HEK293 (cell line): ENCODE results near the gene NOC2L.

ENCODE experiments used
- BCL11A ChIP-seq: fragments of 450-650 bp; formaldehyde crosslinking; IDR thresholded peaks from 2 replicates; pipeline ENCODE4 v1.5.1; 2016; ENCODE audit warnings: low read depth, missing biosample characterization, missing genetic modification characterization
- GLIS1 ChIP-seq: fragments of 450-650 bp; formaldehyde crosslinking; IDR thresholded peaks from 2 replicates; pipeline ENCODE4 v1.5.1; 2016; ENCODE audit warnings: missing biosample characterization, missing genetic modification characterization
- HOXD13 ChIP-seq: sonication (generic); formaldehyde crosslinking; IDR thresholded peaks from 2 replicates; pipeline ENCODE4 v1.8.0; 2022; ENCODE audit warnings: missing genetic modification reagents, borderline replicate concordance
- KLF8 ChIP-seq: fragments of 450-650 bp; formaldehyde crosslinking; IDR thresholded peaks from 2 replicates; pipeline ENCODE4 v1.5.1; 2016; ENCODE audit warnings: missing biosample characterization, missing genetic modification characterization
- PRDM1 ChIP-seq: fragments of 450-650 bp; formaldehyde crosslinking; IDR thresholded peaks from 2 replicates; pipeline ENCODE4; 2016; ENCODE audit warnings: missing biosample characterization, missing genetic modification characterization
- SALL2 ChIP-seq: fragments of 450-650 bp; formaldehyde crosslinking; IDR thresholded peaks from 2 replicates; pipeline ENCODE4 v1.5.0; 2017; ENCODE audit warnings: missing biosample characterization, mild to moderate bottlenecking, missing genetic modification characterization, borderline replicate concordance
- WT1 ChIP-seq: fragments of 450-650 bp; formaldehyde crosslinking; IDR thresholded peaks from 2 replicates; pipeline ENCODE4 v1.5.1; 2016; ENCODE audit warnings: missing biosample characterization, missing genetic modification characterization
- ZBTB11 ChIP-seq: fragments of 450-650 bp; formaldehyde crosslinking; conservative IDR thresholded peaks from 2 replicates; pipeline ENCODE4 v1.5.1; 2016; ENCODE audit warnings: low read depth, missing biosample characterization, missing genetic modification characterization
- ZNF121 ChIP-seq: fragments of 450-650 bp; formaldehyde crosslinking; IDR thresholded peaks from 2 replicates; pipeline ENCODE4 v1.5.1; 2016; ENCODE audit warnings: missing biosample characterization, missing genetic modification characterization
- ZNF133 ChIP-seq: fragments of 450-650 bp; formaldehyde crosslinking; IDR thresholded peaks from 2 replicates; pipeline ENCODE4 v1.5.1; 2016; ENCODE audit warnings: missing biosample characterization, missing genetic modification characterization
- ZNF138 ChIP-seq: fragments of 450-650 bp; formaldehyde crosslinking; IDR thresholded peaks from 2 replicates; pipeline ENCODE4 v1.5.1; 2016; ENCODE audit warnings: missing biosample characterization, missing genetic modification characterization, borderline replicate concordance
- ZNF146 ChIP-seq: fragments of 450-650 bp; formaldehyde crosslinking; IDR thresholded peaks from 2 replicates; pipeline ENCODE4 v1.5.1; 2016; ENCODE audit warnings: missing biosample characterization, missing genetic modification characterization
- ZNF148 ChIP-seq: fragments of 450-650 bp; formaldehyde crosslinking; IDR thresholded peaks from 2 replicates; pipeline ENCODE4 v1.5.0; 2017; ENCODE audit warnings: missing biosample characterization, missing genetic modification characterization, borderline replicate concordance
- ZNF157 ChIP-seq: fragments of 450-650 bp; formaldehyde crosslinking; IDR thresholded peaks from 2 replicates; pipeline ENCODE4 v1.5.1; 2016; ENCODE audit warnings: missing biosample characterization, missing genetic modification characterization
- ZNF184 ChIP-seq: fragments of 450-650 bp; IDR thresholded peaks from 2 replicates; pipeline ENCODE4 v1.5.1; 2018; ENCODE audit warnings: missing biosample characterization, mild to moderate bottlenecking, missing genetic modification characterization
- ZNF202 ChIP-seq: fragments of 450-650 bp; formaldehyde crosslinking; IDR thresholded peaks from 2 replicates; pipeline ENCODE4 v1.5.1; 2016; ENCODE audit warnings: missing biosample characterization, missing genetic modification characterization, borderline replicate concordance
- ZNF221 ChIP-seq: fragments of 450-650 bp; formaldehyde crosslinking; IDR thresholded peaks from 2 replicates; pipeline ENCODE4 v1.5.1; 2017; ENCODE audit warnings: missing biosample characterization, missing genetic modification characterization, borderline replicate concordance
- ZNF280D ChIP-seq: fragments of 450-650 bp; formaldehyde crosslinking; IDR thresholded peaks from 2 replicates; pipeline ENCODE4 v1.5.1; 2016; ENCODE audit warnings: missing biosample characterization, missing genetic modification characterization
- ZNF341 ChIP-seq: fragments of 450-650 bp; formaldehyde crosslinking; IDR thresholded peaks from 2 replicates; pipeline ENCODE4; 2016; ENCODE audit warnings: low read depth, missing biosample characterization, missing genetic modification characterization
- ZNF391 ChIP-seq: fragments of 450-650 bp; formaldehyde crosslinking; IDR thresholded peaks from 2 replicates; pipeline ENCODE4 v1.5.1; 2016; ENCODE audit warnings: low read depth, missing biosample characterization, missing genetic modification characterization, borderline replicate concordance
- ZNF404 ChIP-seq: fragments of 450-650 bp; formaldehyde crosslinking; IDR thresholded peaks from 2 replicates; pipeline ENCODE4 v1.5.1; 2017; ENCODE audit warnings: missing biosample characterization, missing genetic modification characterization
- ZNF416 ChIP-seq: fragments of 450-650 bp; formaldehyde crosslinking; IDR thresholded peaks from 2 replicates; pipeline ENCODE4 v1.5.1; 2016; ENCODE audit warnings: missing biosample characterization, missing genetic modification characterization
- ZNF433 ChIP-seq: fragments of 450-650 bp; formaldehyde crosslinking; IDR thresholded peaks from 2 replicates; pipeline ENCODE4 v1.5.1; 2016; ENCODE audit warnings: missing biosample characterization, missing genetic modification characterization, low read depth
- ZNF501 ChIP-seq: fragments of 450-650 bp; formaldehyde crosslinking; IDR thresholded peaks from 2 replicates; pipeline ENCODE4 v1.5.1; 2016; ENCODE audit warnings: missing biosample characterization, missing genetic modification characterization
- ZNF510 ChIP-seq: fragments of 450-650 bp; formaldehyde crosslinking; IDR thresholded peaks from 2 replicates; pipeline ENCODE4 v1.5.1; 2018; ENCODE audit warnings: mild to moderate bottlenecking, missing genetic modification characterization, missing biosample characterization; ENCODE audit not compliant: insufficient replicate concordance
- ZNF521 ChIP-seq: fragments of 450-650 bp; formaldehyde crosslinking; IDR thresholded peaks from 2 replicates; pipeline ENCODE4 v1.5.1; 2017; ENCODE audit warnings: missing biosample characterization, mild to moderate bottlenecking, missing genetic modification characterization
- ZNF549 ChIP-seq: fragments of 450-650 bp; IDR thresholded peaks from 2 replicates; pipeline ENCODE4 v1.5.1; 2018; ENCODE audit warnings: missing biosample characterization, missing genetic modification characterization, mild to moderate bottlenecking, inconsistent platforms, moderate library complexity
- ZNF571 ChIP-seq: fragments of 450-650 bp; formaldehyde crosslinking; IDR thresholded peaks from 2 replicates; pipeline ENCODE4 v1.5.0; 2017; ENCODE audit warnings: missing biosample characterization, missing genetic modification characterization
- ZNF777 ChIP-seq: fragments of 450-650 bp; formaldehyde crosslinking; IDR thresholded peaks from 2 replicates; pipeline ENCODE4 v1.5.1; 2017; ENCODE audit warnings: missing biosample characterization, missing genetic modification characterization, borderline replicate concordance
- ZNF830 ChIP-seq: fragments of 450-650 bp; IDR thresholded peaks from 2 replicates; pipeline ENCODE4 v1.5.0; 2018; ENCODE audit warnings: missing biosample characterization, missing genetic modification characterization, low read depth, mild to moderate bottlenecking, moderate library complexity
- ZNF837 ChIP-seq: fragments of 450-650 bp; formaldehyde crosslinking; IDR thresholded peaks from 2 replicates; pipeline ENCODE4 v1.5.1; 2016; ENCODE audit warnings: missing biosample characterization, missing genetic modification characterization
- ZSCAN23 ChIP-seq: fragments of 450-650 bp; formaldehyde crosslinking; IDR thresholded peaks from 2 replicates; pipeline ENCODE4 v1.5.1; 2016; ENCODE audit warnings: missing biosample characterization, missing genetic modification characterization
- ZSCAN4 ChIP-seq: fragments of 450-650 bp; formaldehyde crosslinking; IDR thresholded peaks from 2 replicates; pipeline ENCODE4 v1.5.1; 2017; ENCODE audit warnings: missing biosample characterization, missing genetic modification characterization

Gene NOC2L

GRCh38 chr1:984476-984814, 25.4 kb upstream of the NOC2L start (continued):
- TF ChIP-seq ZBTB11 (peak; percentile 79), ZNF391 (tag by site-specific recombination) (no peak), ZNF341 (peak; percentile 31; the same call in 1 of the 2 replicates), ZSCAN23 (tag by site-specific recombination) (peak; percentile 26; the same call in 1 of the 2 replicates), GLIS1 (tag by site-specific recombination) (no peak), ZNF157 (tag by site-specific recombination) (no peak), ZNF521 (tag by site-specific recombination) (no peak), ZNF221 (no peak), ZNF138 (tag by site-specific recombination) (no peak), WT1 (tag by site-specific recombination) (no peak), ZNF404 (tag by site-specific recombination) (0 out of 2 replicates have a peak, but pooled peaks have one; percentile 44), ZNF416 (tag by site-specific recombination) (no peak), ZNF571 (no peak), BCL11A (tag by site-specific recombination) (no peak), ZNF146 (tag by site-specific recombination) (no peak), ZNF133 (tag by site-specific recombination) (no peak), PRDM1 (tag by site-specific recombination) (no peak), ZNF777 (tag by site-specific recombination) (no peak), ZSCAN4 (no peak), ZNF184 (tag by site-specific recombination) (no peak), ZNF433 (no peak; the same call in none of the 2 replicates), ZNF501 (tag by site-specific recombination) (peak; percentile 38; the same call in 1 of the 2 replicates), ZNF280D (tag by site-specific recombination) (no peak), KLF8 (tag by site-specific recombination) (no peak), ZNF121 (tag by site-specific recombination) (no peak), ZNF830 (no peak), ZNF148 (tag by site-specific recombination) (no peak), ZNF837 (tag by site-specific recombination) (no peak), ZNF510 (tag by site-specific recombination) (peak; percentile 70), ZNF202 (tag by site-specific recombination) (no peak; the same call in 1 of the 2 replicates), ZNF549 (no peak), SALL2 (tag by site-specific recombination) (no peak), HOXD13 (CRISPR knock-in tag) (no peak)
